NCI-H1105 treated with DMSO at 0.1 percent for 48 hours (cell line): Measurements from ENCODE around the gene AOPEP.

Experiments
- DNase-seq: peaks from one replicate; lab custom pipeline; 2025; lab: John Stamatoyannopoulos, UW

The AOPEP gene

GRCh38 chr9:95098391-95098921 lies 372.0 kb downstream of the AOPEP start:
- no peak for DNase-seq

- DNase-seq: no peak
Observed at GRCh38 chr9:95099321-95100070, 373.0 kb downstream of the AOPEP start.

- DNase-seq: no peak
Observed at GRCh38 chr9:95100071-95100627, 373.6 kb downstream of the AOPEP start.

GRCh38 chr9:95101326-95101725 lies 374.8 kb downstream of the AOPEP start:
- no peak for DNase-seq

- DNase-seq: peak; percentile 87
Observed at GRCh38 chr9:95102001-95102433, 375.5 kb downstream of the AOPEP start.

- no peak for DNase-seq
Observed at GRCh38 chr9:95102572-95102971, 376.1 kb downstream of the AOPEP start.

GRCh38 chr9:95103281-95103771 lies 376.8 kb downstream of the AOPEP start:
- no peak for DNase-seq

- DNase-seq: no peak
Observed at GRCh38 chr9:95103871-95104580, 377.5 kb downstream of the AOPEP start.

- DNase-seq: no peak
Observed at GRCh38 chr9:95104581-95104960, 378.1 kb downstream of the AOPEP start.

GRCh38 chr9:95104980-95105379 lies 378.5 kb downstream of the AOPEP start:
- no peak for DNase-seq

GRCh38 chr9:95105519-95106287 lies 379.2 kb downstream of the AOPEP start:
- no peak for DNase-seq

- no peak for DNase-seq
Observed at GRCh38 chr9:95107001-95107749, 380.7 kb downstream of the AOPEP start.

GRCh38 chr9:95107976-95108375 lies 381.5 kb downstream of the AOPEP start:
- DNase-seq: no peak

GRCh38 chr9:95108777-95109176 lies 382.3 kb downstream of the AOPEP start:
- DNase-seq: no peak

GRCh38 chr9:95109456-95109855 lies 383.0 kb downstream of the AOPEP start:
- no peak for DNase-seq

GRCh38 chr9:95110921-95111525 lies 384.5 kb downstream of the AOPEP start:
- DNase-seq: no peak

GRCh38 chr9:95111716-95112115 lies 385.2 kb downstream of the AOPEP start:
- DNase-seq: no peak

- no peak for DNase-seq
Observed at GRCh38 chr9:95112436-95113280, 386.2 kb downstream of the AOPEP start.

- DNase-seq: no peak
Observed at GRCh38 chr9:95115104-95115503, 388.6 kb downstream of the AOPEP start.
